Measurements from ENCODE around the gene MAD1L1. TPM values are rescaled to one million over a fixed set of nuclear protein-coding genes. Genes with fewer than 3 reads are reported as not detected.

Gene MAD1L1
- total and polyA plus RNA-seq, 2 of the 13 experiments (the other 11 are each of a cell fraction or from before 2014, with no cell fraction given): 17.4 to 64.7 TPM

DNA sequence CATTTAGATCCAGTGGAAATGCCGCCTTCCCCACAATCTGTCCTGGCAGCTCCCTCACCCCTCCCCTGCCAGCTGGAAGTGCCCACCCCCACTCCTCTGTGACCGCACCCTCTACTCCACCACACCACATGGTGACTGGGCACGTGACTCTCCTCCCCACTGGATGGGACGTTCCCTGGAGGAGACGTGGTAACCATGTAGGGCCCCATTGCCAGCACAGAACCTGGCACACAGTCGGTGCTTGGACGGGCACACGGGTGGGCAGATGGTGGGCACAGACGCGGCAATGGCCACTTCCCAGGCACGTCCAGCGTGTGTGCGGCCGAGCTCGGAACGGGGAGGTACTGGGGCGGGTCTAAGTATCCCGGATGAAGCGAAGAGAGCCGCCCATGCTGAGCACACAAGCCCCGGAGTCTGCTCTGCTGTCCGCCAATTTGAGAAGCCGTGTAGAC is 245.6 kb downstream of the MAD1L1 start (continued):
- TF ChIP-seq, protein P1, sequence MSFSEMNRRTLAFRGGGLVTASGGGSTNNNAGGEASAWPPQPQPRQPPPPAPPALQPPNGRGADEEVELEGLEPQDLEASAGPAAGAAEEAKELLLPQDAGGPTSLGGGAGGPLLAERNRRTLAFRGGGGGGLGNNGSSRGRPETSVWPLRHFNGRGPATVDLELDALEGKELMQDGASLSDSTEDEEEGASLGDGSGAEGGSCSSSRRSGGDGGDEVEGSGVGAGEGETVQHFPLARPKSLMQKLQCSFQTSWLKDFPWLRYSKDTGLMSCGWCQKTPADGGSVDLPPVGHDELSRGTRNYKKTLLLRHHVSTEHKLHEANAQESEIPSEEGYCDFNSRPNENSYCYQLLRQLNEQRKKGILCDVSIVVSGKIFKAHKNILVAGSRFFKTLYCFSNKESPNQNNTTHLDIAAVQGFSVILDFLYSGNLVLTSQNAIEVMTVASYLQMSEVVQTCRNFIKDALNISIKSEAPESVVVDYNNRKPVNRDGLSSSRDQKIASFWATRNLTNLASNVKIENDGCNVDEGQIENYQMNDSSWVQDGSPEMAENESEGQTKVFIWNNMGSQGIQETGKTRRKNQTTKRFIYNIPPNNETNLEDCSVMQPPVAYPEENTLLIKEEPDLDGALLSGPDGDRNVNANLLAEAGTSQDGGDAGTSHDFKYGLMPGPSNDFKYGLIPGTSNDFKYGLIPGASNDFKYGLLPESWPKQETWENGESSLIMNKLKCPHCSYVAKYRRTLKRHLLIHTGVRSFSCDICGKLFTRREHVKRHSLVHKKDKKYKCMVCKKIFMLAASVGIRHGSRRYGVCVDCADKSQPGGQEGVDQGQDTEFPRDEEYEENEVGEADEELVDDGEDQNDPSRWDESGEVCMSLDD (CRISPR knock-in tag; IDR thresholded peaks at IDR 0.05; ENCODE audit: borderline replicate concordance): no peak
- TF ChIP-seq, protein P2, sequence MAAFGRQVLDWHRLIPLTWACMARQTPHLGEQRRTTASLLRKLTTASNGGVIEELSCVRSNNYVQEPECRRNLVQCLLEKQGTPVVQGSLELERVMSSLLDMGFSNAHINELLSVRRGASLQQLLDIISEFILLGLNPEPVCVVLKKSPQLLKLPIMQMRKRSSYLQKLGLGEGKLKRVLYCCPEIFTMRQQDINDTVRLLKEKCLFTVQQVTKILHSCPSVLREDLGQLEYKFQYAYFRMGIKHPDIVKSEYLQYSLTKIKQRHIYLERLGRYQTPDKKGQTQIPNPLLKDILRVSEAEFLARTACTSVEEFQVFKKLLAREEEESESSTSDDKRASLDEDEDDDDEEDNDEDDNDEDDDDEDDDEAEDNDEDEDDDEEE (CRISPR knock-in tag; IDR thresholded peaks at IDR 0.05): no peak
- TF ChIP-seq TBX3 (IDR thresholded peaks at IDR 0.05; ENCODE audit: borderline replicate concordance): no peak
- TF ChIP-seq, protein P3, sequence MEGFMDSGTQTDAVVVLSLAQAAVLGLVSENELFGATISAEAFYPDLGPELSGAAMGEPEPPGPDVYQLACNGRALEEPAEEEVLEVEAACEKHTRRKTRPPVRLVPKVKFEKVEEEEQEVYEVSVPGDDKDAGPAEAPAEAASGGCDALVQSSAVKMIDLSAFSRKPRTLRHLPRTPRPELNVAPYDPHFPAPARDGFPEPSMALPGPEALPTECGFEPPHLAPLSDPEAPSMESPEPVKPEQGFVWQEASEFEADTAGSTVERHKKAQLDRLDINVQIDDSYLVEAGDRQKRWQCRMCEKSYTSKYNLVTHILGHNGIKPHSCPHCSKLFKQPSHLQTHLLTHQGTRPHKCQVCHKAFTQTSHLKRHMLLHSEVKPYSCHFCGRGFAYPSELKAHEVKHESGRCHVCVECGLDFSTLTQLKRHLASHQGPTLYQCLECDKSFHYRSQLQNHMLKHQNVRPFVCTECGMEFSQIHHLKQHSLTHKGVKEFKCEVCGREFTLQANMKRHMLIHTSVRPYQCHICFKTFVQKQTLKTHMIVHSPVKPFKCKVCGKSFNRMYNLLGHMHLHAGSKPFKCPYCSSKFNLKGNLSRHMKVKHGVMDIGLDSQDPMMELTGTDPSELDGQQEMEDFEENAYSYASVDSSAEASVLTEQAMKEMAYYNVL (CRISPR knock-in tag; IDR thresholded peaks at IDR 0.05; ENCODE audit: borderline replicate concordance): no peak
- TF ChIP-seq ZSCAN22 (CRISPR knock-in tag; IDR thresholded peaks at IDR 0.05): no peak
- TF ChIP-seq HOXA9 (CRISPR knock-in tag; IDR thresholded peaks at IDR 0.05; ENCODE audit: borderline replicate concordance): no peak
- no peak for TF ChIP-seq ZNF292 (CRISPR knock-in tag; IDR thresholded peaks at IDR 0.05; ENCODE audit: borderline replicate concordance, low read depth)
- no peak for TF ChIP-seq ERF (CRISPR knock-in tag; IDR thresholded peaks at IDR 0.05)
- TF ChIP-seq, protein P4, sequence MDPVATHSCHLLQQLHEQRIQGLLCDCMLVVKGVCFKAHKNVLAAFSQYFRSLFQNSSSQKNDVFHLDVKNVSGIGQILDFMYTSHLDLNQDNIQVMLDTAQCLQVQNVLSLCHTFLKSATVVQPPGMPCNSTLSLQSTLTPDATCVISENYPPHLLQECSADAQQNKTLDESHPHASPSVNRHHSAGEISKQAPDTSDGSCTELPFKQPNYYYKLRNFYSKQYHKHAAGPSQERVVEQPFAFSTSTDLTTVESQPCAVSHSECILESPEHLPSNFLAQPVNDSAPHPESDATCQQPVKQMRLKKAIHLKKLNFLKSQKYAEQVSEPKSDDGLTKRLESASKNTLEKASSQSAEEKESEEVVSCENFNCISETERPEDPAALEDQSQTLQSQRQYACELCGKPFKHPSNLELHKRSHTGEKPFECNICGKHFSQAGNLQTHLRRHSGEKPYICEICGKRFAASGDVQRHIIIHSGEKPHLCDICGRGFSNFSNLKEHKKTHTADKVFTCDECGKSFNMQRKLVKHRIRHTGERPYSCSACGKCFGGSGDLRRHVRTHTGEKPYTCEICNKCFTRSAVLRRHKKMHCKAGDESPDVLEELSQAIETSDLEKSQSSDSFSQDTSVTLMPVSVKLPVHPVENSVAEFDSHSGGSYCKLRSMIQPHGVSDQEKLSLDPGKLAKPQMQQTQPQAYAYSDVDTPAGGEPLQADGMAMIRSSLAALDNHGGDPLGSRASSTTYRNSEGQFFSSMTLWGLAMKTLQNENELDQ (CRISPR knock-in tag; IDR thresholded peaks at IDR 0.05; ENCODE audit: borderline replicate concordance): no peak
- no peak for TF ChIP-seq ZMYM2 (CRISPR knock-in tag; IDR thresholded peaks at IDR 0.05)
- TF ChIP-seq MEIS2 (CRISPR knock-in tag; IDR thresholded peaks at IDR 0.05): no peak

All from HepG2 (cell line).